SK-N-SH (cell line): Measurements from ENCODE around the gene UVRAG.

Experiments used
- EP300 ChIP-seq, 2 experiments: IDR thresholded peaks; 2 replicates each; pipeline versions ENCODE4 v1.4.0 to v1.6.1; 2012; ENCODE audit warnings: borderline replicate concordance in 1 of 2, low read depth in 1 of 2, low read length in 1 of 2
- EZH2phosphoT487 ChIP-seq: fragments of 200-600 bp; sonication (generic); IDR thresholded peaks from 2 replicates; pipeline ENCODE4 v1.6.1; 2017; ENCODE audit warnings: low read depth, mixed run types, mild to moderate bottlenecking, antibody characterized with exemption, moderate library complexity, borderline replicate concordance
- RFX5 ChIP-seq: IDR thresholded peaks from 2 replicates; pipeline ENCODE4 v1.6.1; 2012; ENCODE audit warnings: mild to moderate bottlenecking, improper control_type of control experiment, low read length
- TF ChIP-seq, protein P1 (sequence below): IDR thresholded peaks from 2 replicates; pipeline ENCODE4 v1.6.1; 2012; ENCODE audit warnings: mild to moderate bottlenecking, low read depth, low read length, moderate library complexity
- TF ChIP-seq, protein P2 (sequence below): fragments of 200-600 bp; sonication (generic); IDR thresholded peaks from 2 replicates; pipeline ENCODE4 v1.6.1; 2017; ENCODE audit warnings: antibody characterized with exemption, mild to moderate bottlenecking, moderate library complexity

DNA sequence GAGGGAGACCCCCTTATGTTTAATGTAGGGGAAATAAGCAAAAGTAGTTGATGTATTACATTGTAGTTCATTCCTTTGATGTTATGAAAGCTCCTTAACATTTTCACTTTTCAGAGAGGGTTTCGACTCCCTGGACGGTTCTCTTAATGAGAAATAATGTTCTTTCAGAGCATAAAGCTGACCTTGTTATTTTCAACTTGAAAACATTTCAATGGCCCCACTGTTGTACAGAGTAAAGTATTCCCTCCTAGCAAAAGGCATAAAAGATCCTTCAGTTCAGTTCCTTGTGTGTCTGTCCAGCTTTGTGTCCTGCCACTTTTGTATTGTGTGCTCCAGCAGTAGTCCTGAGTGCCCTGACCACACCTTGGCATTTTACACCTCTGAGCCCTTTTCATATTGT, 63.9 kb downstream of the UVRAG start:
- TF ChIP-seq EP300 (IDR thresholded peaks at IDR 0.05; ENCODE audit: borderline replicate concordance in 1 of 2, low read depth in 1 of 2, low read length in 1 of 2), result no peak
- TF ChIP-seq EZH2phosphoT487, result no peak
- TF ChIP-seq RFX5, result no peak
- TF ChIP-seq, protein P1, sequence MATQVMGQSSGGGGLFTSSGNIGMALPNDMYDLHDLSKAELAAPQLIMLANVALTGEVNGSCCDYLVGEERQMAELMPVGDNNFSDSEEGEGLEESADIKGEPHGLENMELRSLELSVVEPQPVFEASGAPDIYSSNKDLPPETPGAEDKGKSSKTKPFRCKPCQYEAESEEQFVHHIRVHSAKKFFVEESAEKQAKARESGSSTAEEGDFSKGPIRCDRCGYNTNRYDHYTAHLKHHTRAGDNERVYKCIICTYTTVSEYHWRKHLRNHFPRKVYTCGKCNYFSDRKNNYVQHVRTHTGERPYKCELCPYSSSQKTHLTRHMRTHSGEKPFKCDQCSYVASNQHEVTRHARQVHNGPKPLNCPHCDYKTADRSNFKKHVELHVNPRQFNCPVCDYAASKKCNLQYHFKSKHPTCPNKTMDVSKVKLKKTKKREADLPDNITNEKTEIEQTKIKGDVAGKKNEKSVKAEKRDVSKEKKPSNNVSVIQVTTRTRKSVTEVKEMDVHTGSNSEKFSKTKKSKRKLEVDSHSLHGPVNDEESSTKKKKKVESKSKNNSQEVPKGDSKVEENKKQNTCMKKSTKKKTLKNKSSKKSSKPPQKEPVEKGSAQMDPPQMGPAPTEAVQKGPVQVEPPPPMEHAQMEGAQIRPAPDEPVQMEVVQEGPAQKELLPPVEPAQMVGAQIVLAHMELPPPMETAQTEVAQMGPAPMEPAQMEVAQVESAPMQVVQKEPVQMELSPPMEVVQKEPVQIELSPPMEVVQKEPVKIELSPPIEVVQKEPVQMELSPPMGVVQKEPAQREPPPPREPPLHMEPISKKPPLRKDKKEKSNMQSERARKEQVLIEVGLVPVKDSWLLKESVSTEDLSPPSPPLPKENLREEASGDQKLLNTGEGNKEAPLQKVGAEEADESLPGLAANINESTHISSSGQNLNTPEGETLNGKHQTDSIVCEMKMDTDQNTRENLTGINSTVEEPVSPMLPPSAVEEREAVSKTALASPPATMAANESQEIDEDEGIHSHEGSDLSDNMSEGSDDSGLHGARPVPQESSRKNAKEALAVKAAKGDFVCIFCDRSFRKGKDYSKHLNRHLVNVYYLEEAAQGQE, result no peak
- TF ChIP-seq, protein P2, sequence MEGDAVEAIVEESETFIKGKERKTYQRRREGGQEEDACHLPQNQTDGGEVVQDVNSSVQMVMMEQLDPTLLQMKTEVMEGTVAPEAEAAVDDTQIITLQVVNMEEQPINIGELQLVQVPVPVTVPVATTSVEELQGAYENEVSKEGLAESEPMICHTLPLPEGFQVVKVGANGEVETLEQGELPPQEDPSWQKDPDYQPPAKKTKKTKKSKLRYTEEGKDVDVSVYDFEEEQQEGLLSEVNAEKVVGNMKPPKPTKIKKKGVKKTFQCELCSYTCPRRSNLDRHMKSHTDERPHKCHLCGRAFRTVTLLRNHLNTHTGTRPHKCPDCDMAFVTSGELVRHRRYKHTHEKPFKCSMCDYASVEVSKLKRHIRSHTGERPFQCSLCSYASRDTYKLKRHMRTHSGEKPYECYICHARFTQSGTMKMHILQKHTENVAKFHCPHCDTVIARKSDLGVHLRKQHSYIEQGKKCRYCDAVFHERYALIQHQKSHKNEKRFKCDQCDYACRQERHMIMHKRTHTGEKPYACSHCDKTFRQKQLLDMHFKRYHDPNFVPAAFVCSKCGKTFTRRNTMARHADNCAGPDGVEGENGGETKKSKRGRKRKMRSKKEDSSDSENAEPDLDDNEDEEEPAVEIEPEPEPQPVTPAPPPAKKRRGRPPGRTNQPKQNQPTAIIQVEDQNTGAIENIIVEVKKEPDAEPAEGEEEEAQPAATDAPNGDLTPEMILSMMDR, result no peak
